ENCODE results near the gene KLK6. TPM values are rescaled to one million over a fixed set of nuclear protein-coding genes. Genes with fewer than 3 reads are reported as not detected.

Gene KLK6
- total and polyA plus RNA-seq, 12 donors = not detected

- no peaks in the 10 kb centered on the region for H3K36me3 ChIP-seq
- no peak overlapping the region for H3K27ac ChIP-seq
- no peak overlapping the region for H3K4me3 ChIP-seq
- DNase-seq = no peak
- no peaks in the 10 kb centered on the region for H3K4me1 ChIP-seq
- peaks cover 0 to 58% (median 34%) of the 10 kb centered on the region in 7 donors for H3K27me3 ChIP-seq
- TF ChIP-seq, protein P1, sequence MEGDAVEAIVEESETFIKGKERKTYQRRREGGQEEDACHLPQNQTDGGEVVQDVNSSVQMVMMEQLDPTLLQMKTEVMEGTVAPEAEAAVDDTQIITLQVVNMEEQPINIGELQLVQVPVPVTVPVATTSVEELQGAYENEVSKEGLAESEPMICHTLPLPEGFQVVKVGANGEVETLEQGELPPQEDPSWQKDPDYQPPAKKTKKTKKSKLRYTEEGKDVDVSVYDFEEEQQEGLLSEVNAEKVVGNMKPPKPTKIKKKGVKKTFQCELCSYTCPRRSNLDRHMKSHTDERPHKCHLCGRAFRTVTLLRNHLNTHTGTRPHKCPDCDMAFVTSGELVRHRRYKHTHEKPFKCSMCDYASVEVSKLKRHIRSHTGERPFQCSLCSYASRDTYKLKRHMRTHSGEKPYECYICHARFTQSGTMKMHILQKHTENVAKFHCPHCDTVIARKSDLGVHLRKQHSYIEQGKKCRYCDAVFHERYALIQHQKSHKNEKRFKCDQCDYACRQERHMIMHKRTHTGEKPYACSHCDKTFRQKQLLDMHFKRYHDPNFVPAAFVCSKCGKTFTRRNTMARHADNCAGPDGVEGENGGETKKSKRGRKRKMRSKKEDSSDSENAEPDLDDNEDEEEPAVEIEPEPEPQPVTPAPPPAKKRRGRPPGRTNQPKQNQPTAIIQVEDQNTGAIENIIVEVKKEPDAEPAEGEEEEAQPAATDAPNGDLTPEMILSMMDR (IDR thresholded peaks at IDR 0.05) = no peak
- no peaks in the 10 kb centered on the region for H3K9me3 ChIP-seq
- WGBS, 2 donors = 68 to 72% methylated on average over 11 of the region's 11 CpGs
- ATAC-seq = no peak
- intact Hi-C loops (cut with DNase I) = no loop called here
Observed at GRCh38 chr19:50981587-50982146, 12.3 kb upstream of the KLK6 start.

DNA sequence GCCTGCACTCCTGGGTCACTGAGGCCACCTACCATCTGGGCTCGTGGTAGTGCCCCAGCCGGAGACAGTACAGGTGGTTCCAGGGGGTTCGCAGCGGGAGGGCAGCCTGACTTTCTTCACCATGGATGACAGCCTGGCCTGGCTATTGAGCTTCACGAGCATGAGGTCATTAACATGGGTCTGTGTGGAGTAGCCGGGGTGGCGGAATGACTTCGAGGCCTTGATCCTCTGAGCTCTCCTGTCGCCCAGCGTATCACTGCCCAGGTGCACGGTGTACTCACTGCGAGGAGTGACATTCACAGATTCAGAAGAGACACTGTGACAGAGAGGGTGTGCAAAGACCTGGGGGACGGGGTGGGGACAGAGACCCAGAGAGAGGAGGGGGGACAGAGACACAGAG lies 10.8 kb upstream of the KLK6 start:
- Histone ChIP-seq H3K4me3 (no peak overlapping the region), H3K4me1 (no peaks in the 10 kb centered on the region), H3K36me3 (no peaks in the 10 kb centered on the region), H3K9me3 (no peaks in the 10 kb centered on the region), H3K27ac (no peak overlapping the region), H3K27me3 (peaks cover 0 to 59% (median 44%) of the 10 kb centered on the region in 7 donors)
- intact Hi-C loops (cut with DNase I) = no loop called here
- DNase-seq (no peak), ATAC-seq (no peak)
- TF ChIP-seq, protein P1 (IDR thresholded peaks at IDR 0.05) = no peak
- 55 to 57% methylated on average over 13 of the region's 13 CpGs for WGBS, 2 donors

DNA sequence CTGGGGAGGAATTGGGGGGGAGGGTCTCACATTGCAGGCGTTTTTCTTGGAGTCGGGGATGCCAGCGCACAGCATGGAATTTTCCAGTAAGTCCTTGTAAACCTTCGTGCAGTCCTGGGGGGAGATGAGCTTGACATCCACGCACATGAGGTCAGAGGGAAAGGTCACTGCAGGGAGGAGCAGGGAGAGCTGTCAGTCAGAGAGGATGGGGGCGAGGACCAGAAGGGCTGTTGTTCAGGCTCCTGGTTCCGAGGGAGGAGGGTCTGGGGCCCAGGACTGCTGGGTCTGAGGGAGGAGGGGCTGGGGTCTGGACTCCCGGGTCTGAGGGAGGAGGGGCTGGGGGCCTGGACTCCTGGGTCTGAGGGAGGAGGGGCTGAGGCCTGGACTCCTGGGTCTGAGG lies 10.4 kb upstream of the KLK6 start:
- intact Hi-C loops (cut with DNase I) = no loop called here
- WGBS, 2 donors = 35 to 39% methylated on average over 8 of the region's 8 CpGs
- Histone ChIP-seq H3K36me3 (no peaks in the 10 kb centered on the region), H3K9me3 (no peaks in the 10 kb centered on the region), H3K4me1 (no peaks in the 10 kb centered on the region), H3K27ac (no peak overlapping the region), H3K27me3 (peaks cover 0 to 59% (median 44%) of the 10 kb centered on the region in 7 donors), H3K4me3 (no peak overlapping the region)
- TF ChIP-seq, protein P1 (IDR thresholded peaks at IDR 0.05) = no peak
- ATAC-seq = no peak
- no peak for DNase-seq

GRCh38 chr19:50978772-50979390 lies 9.5 kb upstream of the KLK6 start:
- H3K27me3 ChIP-seq = peaks cover 0 to 50% (median 37%) of the 10 kb centered on the region in 7 donors
- WGBS, 2 donors = 66 to 75% methylated on average over 5 of the region's 5 CpGs
- no peaks in the 10 kb centered on the region for H3K36me3 ChIP-seq
- no peaks in the 10 kb centered on the region for H3K4me1 ChIP-seq
- ATAC-seq = no peak
- H3K4me3 ChIP-seq = no peak overlapping the region
- H3K9me3 ChIP-seq = no peaks in the 10 kb centered on the region
- H3K27ac ChIP-seq = no peak overlapping the region
- TF ChIP-seq, protein P1 (IDR thresholded peaks at IDR 0.05) = no peak
- intact Hi-C loops (cut with DNase I) = no loop called here
- no peak for DNase-seq
